NCI-H1092 (cell line): ENCODE measurements around the gene SLFNL1.

Source experiments
- DNase-seq: peaks from one replicate; lab custom pipeline; 2025; lab: John Stamatoyannopoulos, UW

The SLFNL1 gene

GRCh38 chr1:41021526-41022308 is at the start of gene SLFNL1:
Gene SLFNL1, minus strand, starts transcription at chr1:41021725. Its CDS starts 1,065 bp downstream, at chr1:41020660.
- DNase-seq: no peak

- DNase-seq: no peak
These were observed 35.4 kb upstream of the SLFNL1 start for GRCh38 chr1:41056907-41057306.

GRCh38 chr1:41053316-41053715 is 31.8 kb upstream of the SLFNL1 start:
- DNase-seq: no peak

- DNase-seq: no peak
These were observed 29.5 kb upstream of the SLFNL1 start for GRCh38 chr1:41051022-41051421.

GRCh38 chr1:41048540-41048939 is 27.0 kb upstream of the SLFNL1 start:
- no peak for DNase-seq

GRCh38 chr1:41046347-41046775 is 24.8 kb upstream of the SLFNL1 start:
- DNase-seq: no peak

- DNase-seq: no peak
These were observed 24.2 kb upstream of the SLFNL1 start for GRCh38 chr1:41045740-41046139.

- DNase-seq: no peak
These were observed 22.7 kb upstream of the SLFNL1 start for GRCh38 chr1:41044187-41044586.

GRCh38 chr1:41041614-41042270 is 20.2 kb upstream of the SLFNL1 start:
- no peak for DNase-seq

GRCh38 chr1:41038110-41038509 is 16.6 kb upstream of the SLFNL1 start:
- no peak for DNase-seq

GRCh38 chr1:41037116-41037903 is 15.8 kb upstream of the SLFNL1 start:
- DNase-seq: no peak

- no peak for DNase-seq
These were observed 11.7 kb upstream of the SLFNL1 start for GRCh38 chr1:41033272-41033671.

GRCh38 chr1:41032147-41032546 is 10.6 kb upstream of the SLFNL1 start:
- no peak for DNase-seq

- no peak for DNase-seq
These were observed 9.5 kb upstream of the SLFNL1 start for GRCh38 chr1:41030872-41031616.

- DNase-seq: no peak
These were observed 6.6 kb upstream of the SLFNL1 start for GRCh38 chr1:41028034-41028642.

- DNase-seq: no peak
These were observed 4.7 kb upstream of the SLFNL1 start for GRCh38 chr1:41025979-41026819.

- DNase-seq: no peak
These were observed 3.4 kb upstream of the SLFNL1 start for GRCh38 chr1:41024953-41025352.

GRCh38 chr1:41023279-41023990 is 1.9 kb upstream of the SLFNL1 start:
- no peak for DNase-seq

- DNase-seq: no peak
These were observed 899 bp upstream of the SLFNL1 start for GRCh38 chr1:41022424-41022823.

- DNase-seq: no peak
These were observed 871 bp downstream of the SLFNL1 start for GRCh38 chr1:41020654-41021053.
